GM18517 (cell line): ENCODE measurements around the gene COL6A2.
"Not testable (repeated sequence)": the region's sequence is repeated elsewhere in the genome, so short reads cannot be mapped to it uniquely, and the experiment has no call there.

Experiments
- ATAC-seq: cut with Tn5 transposase; IDR thresholded peaks from one replicate; pipeline ENCODE4 v1.9.1; 2021; ENCODE audit warnings: mild to moderate bottlenecking, moderate library complexity; ENCODE audit not compliant: unreplicated experiment

The COL6A2 gene

GRCh38 chr21:46140352-46141003, 42.6 kb downstream of the COL6A2 start:
- ATAC-seq: not testable (repeated sequence)

DNA sequence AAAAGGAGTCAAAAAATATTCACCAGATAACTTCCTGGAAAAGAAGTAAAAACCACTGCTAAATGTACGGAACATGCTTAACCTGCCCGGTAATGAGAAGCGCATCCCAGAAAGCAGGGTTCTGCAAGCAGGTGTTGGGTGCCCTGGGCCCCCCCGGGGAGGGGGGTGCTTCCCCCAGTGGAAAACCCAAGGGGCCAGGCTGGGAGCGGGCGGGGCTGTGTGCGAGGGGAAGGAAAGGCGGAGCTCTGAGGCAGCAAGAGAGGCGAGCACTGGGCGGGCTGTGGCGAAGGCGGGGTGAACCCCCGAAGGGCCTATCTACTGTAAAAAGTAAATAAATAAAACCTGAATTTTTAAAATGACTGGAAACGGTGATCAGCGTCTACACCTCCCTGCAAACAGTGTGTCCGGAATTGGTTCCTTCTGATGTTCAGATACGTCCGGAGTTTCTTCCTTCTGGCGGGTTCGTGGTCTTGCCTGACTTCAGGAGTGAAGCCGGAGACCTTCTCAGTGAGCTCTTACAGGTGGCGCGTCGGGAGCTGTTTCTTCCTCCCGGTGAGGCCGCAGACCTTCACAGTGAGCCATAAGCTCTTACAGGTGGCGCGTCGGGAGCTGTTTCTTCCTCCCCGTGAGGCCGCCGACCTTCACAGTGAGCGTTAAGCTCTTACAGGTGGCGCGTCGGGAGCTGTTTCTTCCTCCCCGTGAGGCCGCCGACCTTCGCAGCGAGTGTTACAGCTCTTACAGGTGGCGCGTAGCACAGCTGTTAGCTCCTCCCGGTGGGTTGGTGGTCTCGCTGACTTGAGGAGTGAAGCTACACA, 44.1 kb downstream of the COL6A2 start:
- no peak for ATAC-seq

- no peak for ATAC-seq
Observed at GRCh38 chr21:46142582-46143473, 44.9 kb downstream of the COL6A2 start.

GRCh38 chr21:46144464-46145070, 46.7 kb downstream of the COL6A2 start:
- no peak for ATAC-seq

GRCh38 chr21:46145159-46145839, 47.4 kb downstream of the COL6A2 start:
- no peak for ATAC-seq

GRCh38 chr21:46145840-46146691, 48.2 kb downstream of the COL6A2 start:
- no peak for ATAC-seq

DNA sequence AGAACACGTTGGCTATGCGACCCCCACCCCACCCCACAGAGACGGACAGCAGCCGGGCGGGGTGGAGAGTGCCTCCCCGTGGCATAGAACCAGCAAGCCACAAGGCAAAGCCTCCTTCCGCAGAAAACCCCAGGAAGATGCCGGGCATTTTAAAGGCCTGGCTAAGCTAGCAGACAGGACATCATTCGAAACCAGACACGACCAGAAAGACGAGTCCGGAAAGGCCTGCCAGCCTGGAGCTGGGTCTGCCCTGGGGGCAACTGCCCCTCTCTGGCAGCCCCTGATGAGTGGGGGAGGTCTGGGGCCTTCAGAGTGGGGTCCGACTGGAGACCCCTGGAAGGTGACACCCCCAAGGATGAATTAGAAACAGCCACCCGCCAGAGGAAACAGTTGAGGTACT, 48.9 kb downstream of the COL6A2 start:
- no peak for ATAC-seq

DNA sequence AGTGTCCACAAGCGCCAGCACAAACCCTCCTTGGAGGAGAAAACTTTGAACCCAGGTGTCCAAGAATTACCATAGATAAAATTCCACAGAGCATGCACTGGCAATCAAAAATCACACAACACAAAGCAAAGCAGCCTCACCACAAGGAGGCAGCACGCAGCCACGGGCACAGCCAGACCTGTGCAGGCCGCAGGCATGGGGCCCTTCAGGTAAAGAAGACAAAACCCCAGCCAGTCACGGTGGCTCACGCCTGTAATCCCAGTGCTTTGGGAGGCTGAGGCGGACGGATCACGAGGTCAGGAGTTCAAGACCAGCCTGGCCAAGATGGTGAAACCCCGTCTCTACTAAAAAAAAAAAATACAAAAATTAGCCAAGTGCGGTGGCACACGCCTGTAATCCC, 49.5 kb downstream of the COL6A2 start:
- not testable (repeated sequence) for ATAC-seq

GRCh38 chr21:46148106-46148505, 50.2 kb downstream of the COL6A2 start:
- no peak for ATAC-seq

DNA sequence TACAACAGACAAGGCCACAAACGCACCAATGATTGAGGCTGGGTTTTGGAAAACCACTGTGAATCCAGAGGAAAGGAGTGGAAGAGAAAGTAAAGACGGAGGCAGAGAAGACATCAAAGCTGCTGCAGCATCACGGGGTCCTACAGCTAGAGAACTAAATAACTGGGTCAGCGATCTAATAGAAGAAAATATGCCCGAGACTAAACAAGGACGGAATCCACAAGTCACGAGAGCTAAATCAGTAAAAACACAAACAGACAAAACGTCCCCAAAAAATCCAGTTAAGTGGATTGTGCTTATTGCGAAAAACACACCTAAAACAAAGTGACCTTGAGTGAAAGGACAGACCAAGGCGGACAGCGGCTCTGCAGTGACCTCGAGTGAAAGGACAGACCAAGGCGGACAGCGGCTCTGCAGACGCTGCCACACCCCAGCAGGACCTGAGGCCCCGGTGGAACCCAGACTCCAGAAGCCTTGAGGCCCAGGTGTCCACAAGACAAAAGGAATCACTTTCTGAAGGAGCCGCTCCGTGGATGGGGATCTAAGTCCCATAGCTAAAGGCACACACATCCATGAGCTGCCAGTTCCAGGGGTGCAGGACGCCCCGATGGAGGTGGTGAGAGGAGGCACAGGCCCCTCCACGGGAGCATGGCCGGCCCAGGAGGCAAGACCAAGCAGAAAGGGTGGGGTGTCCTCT, 51.4 kb downstream of the COL6A2 start:
- no peak for ATAC-seq

DNA sequence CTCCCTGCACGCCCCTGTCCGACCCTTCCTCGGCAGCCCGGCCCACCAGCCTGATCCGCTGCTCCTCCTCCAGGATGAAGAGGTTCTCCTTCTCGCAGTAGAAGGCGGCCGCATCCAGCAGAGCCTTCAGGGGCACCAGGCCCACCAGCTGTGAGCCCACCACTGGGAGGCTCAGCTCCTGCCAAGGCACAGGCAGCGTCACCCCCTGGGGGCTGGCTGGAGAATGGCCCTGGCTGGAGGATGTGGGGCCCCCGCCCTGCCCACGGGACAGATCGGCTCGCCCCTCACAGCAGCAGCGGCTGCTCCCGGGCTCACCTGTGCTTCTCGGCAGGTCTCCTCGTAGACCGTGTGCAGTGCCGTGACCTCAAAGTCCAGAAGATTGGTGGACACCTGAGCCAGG, 52.2 kb downstream of the COL6A2 start:
- ATAC-seq: no peak

- no peak for ATAC-seq
Observed at GRCh38 chr21:46150491-46151121, 52.7 kb downstream of the COL6A2 start.

DNA sequence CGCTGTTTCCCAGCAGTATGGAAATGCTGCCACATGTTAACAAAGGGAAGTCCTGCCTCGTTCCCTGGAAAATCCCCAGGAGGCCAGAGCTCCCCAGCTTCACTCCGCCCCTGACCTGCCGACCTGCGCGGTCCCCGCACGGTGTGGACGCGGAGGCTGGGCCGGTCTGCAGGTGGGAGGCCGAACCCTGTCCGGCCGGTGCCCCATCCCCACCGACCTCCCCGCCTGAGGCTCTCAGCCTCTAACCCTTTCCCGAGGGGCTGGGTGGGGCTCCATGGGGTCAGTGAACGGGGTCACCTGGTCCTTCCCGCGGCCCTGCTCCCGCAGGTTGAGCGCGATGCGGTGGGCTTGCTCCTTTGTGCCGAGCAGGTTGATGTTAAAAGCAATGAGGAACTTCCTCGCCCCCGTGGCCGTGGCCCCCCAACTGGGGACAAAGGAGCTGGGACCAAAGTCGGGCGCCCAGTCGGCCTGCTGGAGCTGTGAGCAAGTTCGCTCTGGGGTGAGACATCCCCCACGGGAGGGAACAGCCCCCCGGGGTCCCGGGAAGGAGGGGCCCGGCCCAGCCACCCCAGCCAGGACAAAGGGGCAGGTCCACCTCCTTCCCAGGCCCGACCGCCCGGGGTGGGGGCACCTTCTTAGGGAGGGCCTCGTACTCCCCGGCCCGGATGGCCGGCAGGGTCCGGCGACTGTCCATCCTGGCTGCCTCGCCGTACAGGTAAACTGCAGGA, 53.5 kb downstream of the COL6A2 start:
- ATAC-seq: no peak

DNA sequence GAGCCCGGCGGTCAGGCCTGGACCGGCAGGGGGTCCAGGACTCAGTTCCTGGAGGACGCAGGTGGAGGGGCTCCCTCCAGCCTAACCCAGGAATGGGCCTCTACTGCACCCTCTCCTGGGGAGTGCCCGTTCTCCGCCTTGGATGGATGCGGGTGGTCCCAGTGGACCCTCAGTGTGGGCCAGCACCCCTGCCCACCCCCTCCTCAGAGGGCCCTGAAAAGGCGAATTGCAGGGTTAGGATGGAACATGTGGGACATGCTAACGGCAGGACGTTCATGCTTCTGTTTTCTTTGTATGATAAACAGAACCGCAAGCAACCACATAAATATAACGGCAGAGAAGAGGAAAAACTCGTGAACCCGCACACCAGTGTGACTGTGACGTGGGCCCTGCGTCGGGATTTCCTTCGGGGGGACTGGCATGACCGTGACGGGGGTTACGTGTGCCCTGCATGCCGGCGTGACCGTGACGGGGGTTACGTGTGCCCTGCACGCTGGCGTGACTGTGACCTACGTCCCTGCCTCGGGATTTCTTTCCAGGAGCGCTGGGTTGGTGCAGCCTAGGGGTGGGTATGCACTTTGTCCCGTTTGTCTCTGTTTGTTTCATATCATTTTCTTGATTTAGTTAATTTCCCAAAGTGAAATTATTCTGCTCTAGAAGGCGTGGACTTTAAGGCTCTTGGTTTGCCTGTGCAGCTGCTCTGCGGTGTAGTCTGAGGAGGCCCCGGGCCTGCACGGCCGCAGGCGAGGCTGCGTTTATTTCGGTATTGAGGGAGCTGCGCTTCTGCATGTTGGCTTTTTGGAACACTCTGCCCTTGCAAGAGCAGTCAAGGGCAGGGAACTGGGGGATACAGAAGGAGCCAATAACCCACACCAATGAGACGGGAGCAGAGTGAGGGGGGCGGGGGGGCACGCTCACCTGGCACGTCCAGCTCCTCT, 54.3 kb downstream of the COL6A2 start:
- ATAC-seq: no peak

GRCh38 chr21:46152927-46153246, 55.0 kb downstream of the COL6A2 start:
- ATAC-seq: no peak

- no peak for ATAC-seq
Observed at GRCh38 chr21:46153247-46154154, 55.6 kb downstream of the COL6A2 start.
